Measurements from ENCODE around the gene OR10T2. TPM values are rescaled to one million over a fixed set of nuclear protein-coding genes. Genes with fewer than 3 reads are reported as not detected.
"Not testable (repeated sequence)": the region's sequence is repeated elsewhere in the genome, so short reads cannot be mapped to it uniquely, and the experiment has no call there.

OR10T2 gene, protein sequence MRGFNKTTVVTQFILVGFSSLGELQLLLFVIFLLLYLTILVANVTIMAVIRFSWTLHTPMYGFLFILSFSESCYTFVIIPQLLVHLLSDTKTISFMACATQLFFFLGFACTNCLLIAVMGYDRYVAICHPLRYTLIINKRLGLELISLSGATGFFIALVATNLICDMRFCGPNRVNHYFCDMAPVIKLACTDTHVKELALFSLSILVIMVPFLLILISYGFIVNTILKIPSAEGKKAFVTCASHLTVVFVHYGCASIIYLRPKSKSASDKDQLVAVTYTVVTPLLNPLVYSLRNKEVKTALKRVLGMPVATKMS
- total RNA-seq (2022) = not detected in 2 replicates
- Bru-seq, nascent RNA = not detected
- BruChase-seq, experiment 1, labeled RNA remaining after a 6-hour chase = not detected
- BruChase-seq, experiment 2, labeled RNA remaining after a 2-hour chase = not detected
- long read RNA-seq = 0 reads

DNA sequence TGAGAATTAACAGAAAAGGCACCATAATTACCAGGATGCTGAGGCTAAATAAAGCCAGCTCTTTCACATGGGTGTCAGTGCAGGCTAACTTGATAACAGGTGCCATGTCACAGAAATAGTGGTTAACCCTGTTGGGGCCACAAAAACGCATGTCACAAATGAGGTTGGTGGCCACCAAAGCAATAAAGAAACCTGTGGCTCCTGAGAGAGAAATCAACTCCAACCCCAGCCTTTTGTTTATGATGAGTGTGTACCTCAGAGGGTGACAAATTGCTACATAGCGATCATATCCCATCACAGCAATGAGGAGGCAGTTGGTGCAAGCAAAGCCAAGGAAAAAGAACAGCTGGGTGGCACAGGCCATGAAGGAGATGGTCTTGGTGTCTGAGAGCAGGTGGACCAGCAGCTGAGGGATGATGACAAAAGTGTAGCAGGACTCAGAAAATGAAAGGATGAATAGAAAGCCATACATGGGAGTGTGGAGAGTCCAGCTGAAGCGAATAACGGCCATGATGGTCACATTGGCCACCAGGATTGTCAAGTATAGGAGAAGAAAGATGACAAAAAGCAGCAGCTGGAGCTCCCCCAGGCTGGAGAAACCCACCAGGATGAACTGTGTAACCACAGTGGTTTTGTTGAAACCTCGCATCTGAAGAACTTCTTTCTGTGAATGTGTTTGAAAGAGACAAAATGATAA, at the start of gene OR10T2:
Gene OR10T2 (minus strand): TSS at position 649 of the 697 bp plus-strand sequence. CDS start 0 bp downstream, at position 649.
- TF ChIP-seq, protein P1, sequence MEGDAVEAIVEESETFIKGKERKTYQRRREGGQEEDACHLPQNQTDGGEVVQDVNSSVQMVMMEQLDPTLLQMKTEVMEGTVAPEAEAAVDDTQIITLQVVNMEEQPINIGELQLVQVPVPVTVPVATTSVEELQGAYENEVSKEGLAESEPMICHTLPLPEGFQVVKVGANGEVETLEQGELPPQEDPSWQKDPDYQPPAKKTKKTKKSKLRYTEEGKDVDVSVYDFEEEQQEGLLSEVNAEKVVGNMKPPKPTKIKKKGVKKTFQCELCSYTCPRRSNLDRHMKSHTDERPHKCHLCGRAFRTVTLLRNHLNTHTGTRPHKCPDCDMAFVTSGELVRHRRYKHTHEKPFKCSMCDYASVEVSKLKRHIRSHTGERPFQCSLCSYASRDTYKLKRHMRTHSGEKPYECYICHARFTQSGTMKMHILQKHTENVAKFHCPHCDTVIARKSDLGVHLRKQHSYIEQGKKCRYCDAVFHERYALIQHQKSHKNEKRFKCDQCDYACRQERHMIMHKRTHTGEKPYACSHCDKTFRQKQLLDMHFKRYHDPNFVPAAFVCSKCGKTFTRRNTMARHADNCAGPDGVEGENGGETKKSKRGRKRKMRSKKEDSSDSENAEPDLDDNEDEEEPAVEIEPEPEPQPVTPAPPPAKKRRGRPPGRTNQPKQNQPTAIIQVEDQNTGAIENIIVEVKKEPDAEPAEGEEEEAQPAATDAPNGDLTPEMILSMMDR (IDR thresholded peaks at IDR 0.05; ENCODE audit: unreplicated experiment) = no peak
- Mint-ChIP-seq H3K4me1 (ENCODE audit: low read depth, unreplicated experiment) (no peaks in the 10 kb centered on the region), H3K36me3 (ENCODE audit: insufficient read depth, unreplicated experiment) (no peaks in the 10 kb centered on the region), H3K4me3 (ENCODE audit: low read depth, unreplicated experiment) (no peak within 1 kb of the TSS), H3K9me3 (ENCODE audit: low read depth, unreplicated experiment) (no peaks in the 10 kb centered on the region), H3K27ac (ENCODE audit: unreplicated experiment) (no peak within 1 kb of the TSS), H3K27me3 (ENCODE audit: unreplicated experiment) (peaks cover 15% of the 10 kb centered on the region)
- BruUV-seq (replicated peaks) = no TSS peak
- CTCF ChIA-PET = no interaction called here
- DNase-seq = no peak
- intact Hi-C loops (cut with micrococcal nuclease; ENCODE audit: unreplicated experiment) = no loop called here

DNA sequence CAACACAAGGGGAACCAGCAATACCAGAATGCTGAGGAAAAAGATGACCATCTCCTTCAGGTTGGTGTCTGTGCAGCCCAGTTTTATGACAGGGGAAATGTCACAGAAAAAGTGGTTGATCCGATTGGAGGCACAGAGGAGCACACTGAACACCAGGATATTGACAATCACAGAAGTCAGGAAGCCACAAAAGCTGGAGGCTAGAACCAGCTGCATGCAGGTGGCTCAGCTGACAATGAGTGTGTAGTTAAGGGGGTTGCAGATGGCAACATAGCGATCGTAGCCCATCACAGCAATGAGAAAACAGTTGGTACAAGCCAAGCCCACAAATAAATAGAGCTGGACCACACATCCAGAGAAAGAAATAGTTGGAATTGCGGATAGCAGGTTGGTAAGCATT, 46.1 kb upstream of the OR10T2 start:
- Mint-ChIP-seq H3K27ac (ENCODE audit: unreplicated experiment) (no peak overlapping the region), H3K4me1 (ENCODE audit: low read depth, unreplicated experiment) (no peaks in the 10 kb centered on the region), H3K36me3 (ENCODE audit: insufficient read depth, unreplicated experiment) (no peaks in the 10 kb centered on the region), H3K27me3 (ENCODE audit: unreplicated experiment) (peaks cover 27% of the 10 kb centered on the region), H3K4me3 (ENCODE audit: low read depth, unreplicated experiment) (no peak overlapping the region), H3K9me3 (ENCODE audit: low read depth, unreplicated experiment) (no peaks in the 10 kb centered on the region)
- TF ChIP-seq, protein P1 (IDR thresholded peaks at IDR 0.05; ENCODE audit: unreplicated experiment) = no peak
- intact Hi-C loops (cut with micrococcal nuclease; ENCODE audit: unreplicated experiment) = no loop called here
- no peak for DNase-seq
- CTCF ChIA-PET = no interaction called here
- no TSS peak for BruUV-seq (replicated peaks)

DNA sequence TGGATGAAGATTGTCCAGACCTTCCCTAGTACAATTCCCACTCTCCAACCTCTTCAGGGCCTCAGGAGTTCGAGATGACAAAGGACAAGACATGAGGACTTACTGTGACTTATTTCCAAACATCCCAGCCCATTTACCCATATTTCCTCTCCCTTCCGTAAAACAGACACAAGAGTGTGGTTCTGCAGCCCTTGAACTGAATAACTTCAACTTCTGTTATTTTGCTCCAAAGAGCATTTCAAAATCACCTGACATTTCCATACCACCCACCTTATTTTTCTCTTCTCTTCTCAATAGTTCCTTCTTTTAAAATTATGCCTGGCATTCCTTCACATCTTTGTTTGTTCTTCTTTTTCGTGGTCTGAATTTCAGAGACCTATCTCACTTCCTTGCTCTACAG, 35.5 kb upstream of the OR10T2 start:
- Mint-ChIP-seq H3K27ac (ENCODE audit: unreplicated experiment) (no peak overlapping the region), H3K27me3 (ENCODE audit: unreplicated experiment) (peaks cover 27% of the 10 kb centered on the region), H3K4me3 (ENCODE audit: low read depth, unreplicated experiment) (no peak overlapping the region), H3K36me3 (ENCODE audit: insufficient read depth, unreplicated experiment) (no peaks in the 10 kb centered on the region), H3K9me3 (ENCODE audit: low read depth, unreplicated experiment) (peaks cover 3% of the 10 kb centered on the region), H3K4me1 (ENCODE audit: low read depth, unreplicated experiment) (no peaks in the 10 kb centered on the region)
- intact Hi-C loops (cut with micrococcal nuclease; ENCODE audit: unreplicated experiment) = no loop called here
- no peak for DNase-seq
- CTCF ChIA-PET = no interaction called here
- TF ChIP-seq, protein P1 (IDR thresholded peaks at IDR 0.05; ENCODE audit: unreplicated experiment) = no peak
- no TSS peak for BruUV-seq (replicated peaks)

DNA sequence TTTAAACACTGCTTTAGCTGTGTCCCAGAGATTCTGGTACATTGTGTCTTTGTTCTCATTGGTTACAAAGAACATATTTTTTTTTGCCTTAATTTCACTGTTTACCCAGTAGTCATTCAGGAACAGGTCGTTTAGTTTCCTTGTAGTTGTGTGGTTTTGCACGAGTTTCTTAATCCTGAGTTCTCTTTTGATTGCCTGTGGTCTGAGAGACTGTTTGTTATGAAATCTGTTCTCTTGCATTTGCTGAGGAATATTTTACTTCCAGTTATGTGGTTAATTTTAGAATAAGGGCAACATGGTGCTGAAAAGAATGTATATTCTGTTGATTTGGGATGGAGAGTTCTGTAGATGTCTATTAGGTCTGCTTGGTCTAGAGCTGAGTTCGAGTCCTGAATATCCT, 30.9 kb upstream of the OR10T2 start:
- DNase-seq; H3K36me3 Mint-ChIP-seq (ENCODE audit: insufficient read depth, unreplicated experiment); H3K9me3 Mint-ChIP-seq (ENCODE audit: low read depth, unreplicated experiment); H3K27ac Mint-ChIP-seq (ENCODE audit: unreplicated experiment); intact Hi-C loops (cut with micrococcal nuclease; ENCODE audit: unreplicated experiment); CTCF ChIA-PET; H3K4me3 Mint-ChIP-seq (ENCODE audit: low read depth, unreplicated experiment); BruUV-seq (replicated peaks); H3K4me1 Mint-ChIP-seq (ENCODE audit: low read depth, unreplicated experiment): not testable (repeated sequence)
- peaks cover 22% of the 10 kb centered on the region for H3K27me3 Mint-ChIP-seq (ENCODE audit: unreplicated experiment)

Data from Calu3 (cell line).